ENCODE results near the gene VWA7.

VWA7 gene

DNA sequence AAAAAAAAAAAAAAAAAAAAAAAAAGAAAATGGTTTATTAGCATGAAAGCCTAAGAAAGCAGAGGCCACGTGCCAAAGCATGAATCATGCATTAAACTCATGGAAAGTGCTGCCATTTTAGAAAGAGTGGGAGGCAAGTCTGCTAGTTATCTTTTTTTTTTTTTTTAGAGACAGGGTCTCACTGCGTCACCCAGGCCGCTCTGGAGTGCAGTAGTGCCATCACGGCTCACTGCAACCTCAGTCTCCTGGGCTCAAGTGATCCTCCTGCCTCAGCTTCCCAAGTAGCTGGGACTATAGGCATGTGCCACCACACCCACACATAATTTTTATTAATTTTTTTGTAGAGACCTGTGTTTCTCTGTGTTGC lies 5.2 kb downstream of the VWA7 start:
- H3K4me2 ChIP-seq (ENCODE audit: low read length) = no peak overlapping the region
- H3K4me1 ChIP-seq (ENCODE audit: control insufficient read depth in 1 of 2, insufficient read depth in 2 of 2, low read length in 2 of 2) = peaks cover 7 to 10% of the 10 kb centered on the region in 2 experiments
- H2AFZ ChIP-seq (ENCODE audit: insufficient read depth, low read length, poor library complexity) = no peak overlapping the region
- H4K12ac ChIP-seq (ENCODE audit: low read depth, low read length) = no peak overlapping the region
- H3K9ac ChIP-seq (ENCODE audit: low read length) = no peak overlapping the region
- no peak overlapping the region for H4K8ac ChIP-seq (ENCODE audit: low read depth, low read length)
- H3K23ac ChIP-seq (ENCODE audit: low read length) = no peak overlapping the region
- no peaks in the 10 kb centered on the region for H3K79me2 ChIP-seq (ENCODE audit: control insufficient read depth, insufficient read depth, low read length, poor library complexity)
- no peaks in the 10 kb centered on the region for H3K36me3 ChIP-seq (ENCODE audit: control insufficient read depth in 1 of 2, insufficient read depth in 2 of 2, low read length in 2 of 2)
- H3K9me3 ChIP-seq (ENCODE audit: insufficient read depth, low read depth, low read length) = no peaks in the 10 kb centered on the region
- no peak overlapping the region for H3K27ac ChIP-seq (ENCODE audit: low read depth, low read length)
- H3K14ac ChIP-seq (ENCODE audit: low read length) = no peak overlapping the region
- no peak overlapping the region for H3K4ac ChIP-seq (ENCODE audit: low read depth, low read length)
- no peak for DNase-seq
- no peak overlapping the region for H2BK120ac ChIP-seq (ENCODE audit: insufficient read depth, low read length, poor library complexity)
- no peak overlapping the region for H3K4me3 ChIP-seq (ENCODE audit: low read depth, low read length)
- WGBS (ENCODE audit: extremely low coverage, insufficient coverage, insufficient read length) = no CpG with 5 or more reads among the region's 4 CpGs
- no peak overlapping the region for H3K18ac ChIP-seq (ENCODE audit: low read length)
- no peaks in the 10 kb centered on the region for H3K27me3 ChIP-seq (ENCODE audit: insufficient read depth, low read length)
- no peak overlapping the region for H2AK5ac ChIP-seq (ENCODE audit: low read length)
- H2BK12ac ChIP-seq (ENCODE audit: low read length) = no peak overlapping the region
- no peak overlapping the region for H2BK5ac ChIP-seq (ENCODE audit: low read depth, low read length, poor library complexity)
- no peak overlapping the region for H4K91ac ChIP-seq (ENCODE audit: low read depth, low read length)
- H3K79me1 ChIP-seq (ENCODE audit: low read length) = no peaks in the 10 kb centered on the region

- no peak overlapping the region for H2AFZ ChIP-seq (ENCODE audit: insufficient read depth, low read length, poor library complexity)
- no peak overlapping the region for H3K4ac ChIP-seq (ENCODE audit: low read depth, low read length)
- no peaks in the 10 kb centered on the region for H3K9me3 ChIP-seq (ENCODE audit: insufficient read depth, low read depth, low read length)
- no peaks in the 10 kb centered on the region for H3K36me3 ChIP-seq (ENCODE audit: control insufficient read depth in 1 of 2, insufficient read depth in 2 of 2, low read length in 2 of 2)
- no peaks in the 10 kb centered on the region for H3K79me2 ChIP-seq (ENCODE audit: control insufficient read depth, insufficient read depth, low read length, poor library complexity)
- peaks cover 7 to 13% of the 10 kb centered on the region in 2 experiments for H3K4me1 ChIP-seq (ENCODE audit: control insufficient read depth in 1 of 2, insufficient read depth in 2 of 2, low read length in 2 of 2)
- no peak overlapping the region for H4K8ac ChIP-seq (ENCODE audit: low read depth, low read length)
- H2BK120ac ChIP-seq (ENCODE audit: insufficient read depth, low read length, poor library complexity) = no peak overlapping the region
- H3K18ac ChIP-seq (ENCODE audit: low read length) = no peak overlapping the region
- H3K27me3 ChIP-seq (ENCODE audit: insufficient read depth, low read length) = no peaks in the 10 kb centered on the region
- no peak overlapping the region for H2BK12ac ChIP-seq (ENCODE audit: low read length)
- H3K9ac ChIP-seq (ENCODE audit: low read length) = no peak overlapping the region
- no peaks in the 10 kb centered on the region for H3K79me1 ChIP-seq (ENCODE audit: low read length)
- no peak for DNase-seq
- H3K14ac ChIP-seq (ENCODE audit: low read length) = no peak overlapping the region
- H3K4me2 ChIP-seq (ENCODE audit: low read length) = no peak overlapping the region
- H3K4me3 ChIP-seq (ENCODE audit: low read depth, low read length) = no peak overlapping the region
- no peak overlapping the region for H3K23ac ChIP-seq (ENCODE audit: low read length)
- H4K91ac ChIP-seq (ENCODE audit: low read depth, low read length) = no peak overlapping the region
- H4K12ac ChIP-seq (ENCODE audit: low read depth, low read length) = no peak overlapping the region
- no CpG with 5 or more reads among the region's 2 CpGs for WGBS (ENCODE audit: extremely low coverage, insufficient coverage, insufficient read length)
- H2BK5ac ChIP-seq (ENCODE audit: low read depth, low read length, poor library complexity) = no peak overlapping the region
- no peak overlapping the region for H3K27ac ChIP-seq (ENCODE audit: low read depth, low read length)
- H2AK5ac ChIP-seq (ENCODE audit: low read length) = no peak overlapping the region
Measured at GRCh38 chr6:31770860-31771259, 6.3 kb downstream of the VWA7 start.

DNA sequence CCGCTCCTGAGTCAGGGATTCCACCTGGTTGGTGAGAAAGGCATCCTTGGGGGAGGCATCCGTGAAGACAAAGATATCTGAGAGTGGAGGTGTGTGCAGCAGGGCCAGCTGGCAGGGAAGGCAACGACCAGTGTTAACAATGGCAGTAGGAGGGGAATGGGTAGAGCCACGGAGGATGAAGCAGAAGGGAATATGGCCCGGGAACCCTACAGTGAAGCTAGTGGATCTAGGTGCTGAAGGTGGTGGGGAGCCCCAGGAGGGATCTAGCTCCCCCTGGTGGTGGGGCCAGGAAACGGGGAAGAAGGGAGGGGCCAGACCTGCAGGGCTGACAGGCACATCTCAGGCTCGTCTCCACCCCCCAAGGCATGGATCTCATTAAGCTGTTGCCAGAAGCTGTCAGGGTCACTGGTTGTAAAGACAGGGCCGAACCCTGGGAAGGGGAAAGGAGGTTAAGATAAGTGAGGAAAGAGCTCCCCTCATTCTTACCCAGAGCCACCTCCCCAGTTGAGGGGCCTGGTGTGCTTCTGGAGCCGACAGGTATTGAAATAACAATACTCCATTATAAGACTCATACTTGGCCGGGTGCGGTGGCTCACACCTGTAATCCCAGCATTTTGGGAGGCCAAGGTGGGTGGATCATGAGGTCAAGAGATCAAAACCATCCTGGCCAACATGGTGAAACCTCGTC lies 7.3 kb downstream of the VWA7 start:
- H3K4me3 ChIP-seq (ENCODE audit: low read depth, low read length) = no peak overlapping the region
- no peak overlapping the region for H3K4ac ChIP-seq (ENCODE audit: low read depth, low read length)
- peak overlapping the region; percentile 59 for H2BK12ac ChIP-seq (ENCODE audit: low read length)
- H3K23ac ChIP-seq (ENCODE audit: low read length) = no peak overlapping the region
- no peaks in the 10 kb centered on the region for H3K36me3 ChIP-seq (ENCODE audit: control insufficient read depth in 1 of 2, insufficient read depth in 2 of 2, low read length in 2 of 2)
- H3K27me3 ChIP-seq (ENCODE audit: insufficient read depth, low read length) = no peaks in the 10 kb centered on the region
- no peaks in the 10 kb centered on the region for H3K9me3 ChIP-seq (ENCODE audit: insufficient read depth, low read depth, low read length)
- WGBS (ENCODE audit: extremely low coverage, insufficient coverage, insufficient read length) = no CpG with 5 or more reads among the region's 12 CpGs
- peaks cover 7 to 13% of the 10 kb centered on the region in 2 experiments for H3K4me1 ChIP-seq (ENCODE audit: control insufficient read depth in 1 of 2, insufficient read depth in 2 of 2, low read length in 2 of 2)
- no peaks in the 10 kb centered on the region for H3K79me2 ChIP-seq (ENCODE audit: control insufficient read depth, insufficient read depth, low read length, poor library complexity)
- H3K9ac ChIP-seq (ENCODE audit: low read length) = no peak overlapping the region
- no peak overlapping the region for H4K8ac ChIP-seq (ENCODE audit: low read depth, low read length)
- no peak overlapping the region for H3K4me2 ChIP-seq (ENCODE audit: low read length)
- H2AFZ ChIP-seq (ENCODE audit: insufficient read depth, low read length, poor library complexity) = no peak overlapping the region
- H3K79me1 ChIP-seq (ENCODE audit: low read length) = no peaks in the 10 kb centered on the region
- peak overlapping the region; percentile 58 for H2AK5ac ChIP-seq (ENCODE audit: low read length)
- no peak overlapping the region for H2BK5ac ChIP-seq (ENCODE audit: low read depth, low read length, poor library complexity)
- no peak overlapping the region for H3K14ac ChIP-seq (ENCODE audit: low read length)
- H3K18ac ChIP-seq (ENCODE audit: low read length) = no peak overlapping the region
- H4K12ac ChIP-seq (ENCODE audit: low read depth, low read length) = no peak overlapping the region
- DNase-seq = peak; percentile 82 to 92
- no peak overlapping the region for H3K27ac ChIP-seq (ENCODE audit: low read depth, low read length)
- no peak overlapping the region for H2BK120ac ChIP-seq (ENCODE audit: insufficient read depth, low read length, poor library complexity)
- H4K91ac ChIP-seq (ENCODE audit: low read depth, low read length) = no peak overlapping the region

- Histone ChIP-seq H3K18ac (ENCODE audit: low read length) (no peak overlapping the region), H3K9me3 (ENCODE audit: insufficient read depth, low read depth, low read length) (no peaks in the 10 kb centered on the region), H4K12ac (ENCODE audit: low read depth, low read length) (no peak overlapping the region), H3K27ac (ENCODE audit: low read depth, low read length) (no peak overlapping the region), H3K27me3 (ENCODE audit: insufficient read depth, low read length) (no peaks in the 10 kb centered on the region), H3K4ac (ENCODE audit: low read depth, low read length) (no peak overlapping the region), H2BK12ac (ENCODE audit: low read length) (peak overlapping the region; percentile 42), H3K4me1 (ENCODE audit: control insufficient read depth in 1 of 2, insufficient read depth in 2 of 2, low read length in 2 of 2) (peaks cover 7 to 15% of the 10 kb centered on the region in 2 experiments), H3K4me2 (ENCODE audit: low read length) (no peak overlapping the region), H3K23ac (ENCODE audit: low read length) (no peak overlapping the region), H3K79me1 (ENCODE audit: low read length) (no peaks in the 10 kb centered on the region), H3K79me2 (ENCODE audit: control insufficient read depth, insufficient read depth, low read length, poor library complexity) (no peaks in the 10 kb centered on the region), H4K8ac (ENCODE audit: low read depth, low read length) (no peak overlapping the region), H2BK5ac (ENCODE audit: low read depth, low read length, poor library complexity) (no peak overlapping the region), H4K91ac (ENCODE audit: low read depth, low read length) (no peak overlapping the region), H3K9ac (ENCODE audit: low read length) (peak overlapping the region; percentile 4), H3K4me3 (ENCODE audit: low read depth, low read length) (no peak overlapping the region), H3K36me3 (ENCODE audit: control insufficient read depth in 1 of 2, insufficient read depth in 2 of 2, low read length in 2 of 2) (no peaks in the 10 kb centered on the region), H2AK5ac (ENCODE audit: low read length) (no peak overlapping the region), H3K14ac (ENCODE audit: low read length) (no peak overlapping the region), H2AFZ (ENCODE audit: insufficient read depth, low read length, poor library complexity) (no peak overlapping the region), H2BK120ac (ENCODE audit: insufficient read depth, low read length, poor library complexity) (no peak overlapping the region)
- no peak for DNase-seq
- WGBS (ENCODE audit: extremely low coverage, insufficient coverage, insufficient read length) = no CpG with 5 or more reads among the region's 18 CpGs
Measured at GRCh38 chr6:31768363-31769257, 8.5 kb downstream of the VWA7 start.
